ENCODE data around the gene ADGRG2.

GRCh38 chrX:19059067-19059466 lies 63.2 kb downstream of the ADGRG2 start:
- TF ChIP-seq ZNF384 (IDR thresholded peaks at IDR 0.05) (no peak), SUZ12 (IDR thresholded peaks at IDR 0.05) (no peak), FOXA1 (IDR thresholded peaks at IDR 0.05) (no peak), L3MBTL2 (conservative IDR thresholded peaks at IDR 0.05) (no peak)
